SK-N-DZ (cell line): ENCODE results near the gene ACRBP.
"Not testable (repeated sequence)": the region's sequence is repeated elsewhere in the genome, so short reads cannot be mapped to it uniquely, and the experiment has no call there.

Experiments
- DNase-seq: peaks from one replicate; pipeline ENCODE4 v3.0.0-alpha.2; 2015; ENCODE audit warnings: low spot score

The ACRBP gene

GRCh38 chr12:6614513-6615172, 32.6 kb downstream of the ACRBP start:
- DNase-seq = peak; percentile 66

GRCh38 chr12:6613776-6614512, 33.3 kb downstream of the ACRBP start:
- peak; percentile 100 for DNase-seq

GRCh38 chr12:6613015-6613775, 34.0 kb downstream of the ACRBP start:
- DNase-seq = peak; percentile 96

GRCh38 chr12:6612652-6613014, 34.6 kb downstream of the ACRBP start:
- DNase-seq = no peak

- no peak for DNase-seq
These were observed 35.0 kb downstream of the ACRBP start for GRCh38 chr12:6612247-6612646.

- DNase-seq = no peak
These were observed 38.5 kb downstream of the ACRBP start for GRCh38 chr12:6608592-6609281.

- peak; percentile 89 for DNase-seq
These were observed 39.3 kb downstream of the ACRBP start for GRCh38 chr12:6607751-6608591.

GRCh38 chr12:6606331-6607131, 40.7 kb downstream of the ACRBP start:
- no peak for DNase-seq

GRCh38 chr12:6605421-6606330, 41.6 kb downstream of the ACRBP start:
- peak; percentile 31 for DNase-seq

- DNase-seq = no peak
These were observed 42.8 kb downstream of the ACRBP start for GRCh38 chr12:6604259-6605029.

GRCh38 chr12:6603095-6603567, 44.1 kb downstream of the ACRBP start:
- no peak for DNase-seq

GRCh38 chr12:6602526-6602925, 44.7 kb downstream of the ACRBP start:
- DNase-seq = no peak

- not testable (repeated sequence) for DNase-seq
These were observed 51.6 kb downstream of the ACRBP start for GRCh38 chr12:6595673-6596072.

GRCh38 chr12:6592087-6592486, 55.1 kb downstream of the ACRBP start:
- no peak for DNase-seq
